Adipocyte (in vitro differentiated cells): ENCODE data around the gene CRYZL1.

Experiments
- DNase-seq: peaks from one replicate; pipeline ENCODE4 v3.0.0-alpha.2; 2015; ENCODE audit warnings: low read depth
- H3K27me3 ChIP-seq: replicated peaks from 2 replicates; pipeline ENCODE4 v1.7.0; 2013; ENCODE audit warnings: mild to moderate bottlenecking, low read length, moderate library complexity; ENCODE audit not compliant: control insufficient read depth, insufficient read depth
- H3K36me3 ChIP-seq: 2 replicates; pipeline ENCODE4 v1.7.0; 2013; ENCODE audit warnings: low read length, mild to moderate bottlenecking, moderate library complexity; ENCODE audit not compliant: control insufficient read depth, insufficient read depth, severe bottlenecking
- H3K4me1 ChIP-seq: 2 replicates; pipeline ENCODE4 v1.7.0; 2013; ENCODE audit warnings: mild to moderate bottlenecking, low read length, moderate library complexity; ENCODE audit not compliant: control insufficient read depth, insufficient read depth
- H3K4me3 ChIP-seq: 2 replicates; pipeline ENCODE4 v1.7.0; 2013; ENCODE audit warnings: mild to moderate bottlenecking, low read length, moderate library complexity
- H3K9ac ChIP-seq: 2 replicates; pipeline ENCODE4 v1.7.0; 2013; ENCODE audit warnings: mild to moderate bottlenecking, low read length, moderate library complexity
- H3K9me3 ChIP-seq: 2 replicates; pipeline ENCODE4 v1.7.0; 2013; ENCODE audit warnings: mild to moderate bottlenecking, low read length, moderate library complexity; ENCODE audit not compliant: control insufficient read depth

The CRYZL1 gene

GRCh38 chr21:33558777-33559421 lies 82.6 kb downstream of the CRYZL1 start:
- DNase-seq: no peak
- Histone ChIP-seq H3K4me1 (peaks cover 17% of the 10 kb centered on the region), H3K9me3 (no peaks in the 10 kb centered on the region), H3K9ac (no peak overlapping the region), H3K27me3 (no peaks in the 10 kb centered on the region), H3K4me3 (no peak overlapping the region), H3K36me3 (peaks cover 96% of the 10 kb centered on the region)

DNA sequence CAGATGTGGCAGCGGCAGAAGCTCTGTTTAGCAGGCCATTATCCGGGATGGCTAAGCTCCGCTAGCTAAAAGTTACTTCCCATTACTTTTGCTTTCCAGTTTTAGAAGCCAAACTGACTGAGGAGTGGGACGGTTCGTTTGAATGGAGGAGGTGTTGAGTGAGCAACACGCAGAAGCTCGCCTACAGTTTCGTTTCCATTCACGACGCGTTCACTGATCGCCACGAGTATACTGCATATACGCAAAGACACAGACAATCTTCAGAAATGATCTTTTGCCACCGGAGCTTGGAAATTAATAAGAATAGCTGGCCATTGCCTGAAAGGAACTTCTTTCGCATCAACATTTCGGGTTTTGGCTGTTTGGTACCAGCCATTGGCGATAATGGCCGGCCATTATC lies 84.1 kb downstream of the CRYZL1 start:
- no peak overlapping the region for H3K9ac ChIP-seq
- H3K27me3 ChIP-seq: no peaks in the 10 kb centered on the region
- H3K4me1 ChIP-seq: peaks cover 17% of the 10 kb centered on the region
- H3K9me3 ChIP-seq: no peaks in the 10 kb centered on the region
- H3K36me3 ChIP-seq: peaks cover 96% of the 10 kb centered on the region
- H3K4me3 ChIP-seq: no peak overlapping the region
- DNase-seq: no peak

GRCh38 chr21:33554982-33555344 lies 86.6 kb downstream of the CRYZL1 start:
- Histone ChIP-seq H3K4me1 (peaks cover 6% of the 10 kb centered on the region), H3K4me3 (no peak overlapping the region), H3K9ac (no peak overlapping the region), H3K9me3 (no peaks in the 10 kb centered on the region), H3K36me3 (peaks cover 96% of the 10 kb centered on the region), H3K27me3 (no peaks in the 10 kb centered on the region)
- DNase-seq: no peak

- H3K36me3 ChIP-seq: peaks cover 96% of the 10 kb centered on the region
- H3K4me3 ChIP-seq: no peak overlapping the region
- H3K9me3 ChIP-seq: no peaks in the 10 kb centered on the region
- peaks cover 6% of the 10 kb centered on the region for H3K4me1 ChIP-seq
- no peak for DNase-seq
- H3K9ac ChIP-seq: no peak overlapping the region
- H3K27me3 ChIP-seq: no peaks in the 10 kb centered on the region
These were observed 87.1 kb downstream of the CRYZL1 start for GRCh38 chr21:33554236-33554981.

- Histone ChIP-seq H3K27me3 (no peaks in the 10 kb centered on the region), H3K9ac (no peak overlapping the region), H3K4me3 (no peak overlapping the region), H3K4me1 (peaks cover 6% of the 10 kb centered on the region), H3K9me3 (no peaks in the 10 kb centered on the region), H3K36me3 (peaks cover 92% of the 10 kb centered on the region)
- DNase-seq: no peak
These were observed 88.4 kb downstream of the CRYZL1 start for GRCh38 chr21:33552999-33553598.

GRCh38 chr21:33552093-33552998 lies 89.2 kb downstream of the CRYZL1 start:
- Histone ChIP-seq H3K9me3 (no peaks in the 10 kb centered on the region), H3K4me1 (peaks cover 6% of the 10 kb centered on the region), H3K36me3 (peaks cover 91% of the 10 kb centered on the region), H3K9ac (no peak overlapping the region), H3K27me3 (no peaks in the 10 kb centered on the region), H3K4me3 (no peak overlapping the region)
- DNase-seq: no peak

- no peak for DNase-seq
- Histone ChIP-seq H3K9me3 (no peaks in the 10 kb centered on the region), H3K27me3 (no peaks in the 10 kb centered on the region), H3K4me1 (peaks cover 6% of the 10 kb centered on the region), H3K4me3 (no peak overlapping the region), H3K9ac (no peak overlapping the region), H3K36me3 (peaks cover 91% of the 10 kb centered on the region)
These were observed 89.9 kb downstream of the CRYZL1 start for GRCh38 chr21:33551664-33552063.

- no peak for DNase-seq
- Histone ChIP-seq H3K9ac (no peak overlapping the region), H3K4me1 (peaks cover 9% of the 10 kb centered on the region), H3K27me3 (no peaks in the 10 kb centered on the region), H3K36me3 (peaks cover 88% of the 10 kb centered on the region), H3K9me3 (no peaks in the 10 kb centered on the region), H3K4me3 (no peak overlapping the region)
These were observed 90.5 kb downstream of the CRYZL1 start for GRCh38 chr21:33550772-33551660.

DNA sequence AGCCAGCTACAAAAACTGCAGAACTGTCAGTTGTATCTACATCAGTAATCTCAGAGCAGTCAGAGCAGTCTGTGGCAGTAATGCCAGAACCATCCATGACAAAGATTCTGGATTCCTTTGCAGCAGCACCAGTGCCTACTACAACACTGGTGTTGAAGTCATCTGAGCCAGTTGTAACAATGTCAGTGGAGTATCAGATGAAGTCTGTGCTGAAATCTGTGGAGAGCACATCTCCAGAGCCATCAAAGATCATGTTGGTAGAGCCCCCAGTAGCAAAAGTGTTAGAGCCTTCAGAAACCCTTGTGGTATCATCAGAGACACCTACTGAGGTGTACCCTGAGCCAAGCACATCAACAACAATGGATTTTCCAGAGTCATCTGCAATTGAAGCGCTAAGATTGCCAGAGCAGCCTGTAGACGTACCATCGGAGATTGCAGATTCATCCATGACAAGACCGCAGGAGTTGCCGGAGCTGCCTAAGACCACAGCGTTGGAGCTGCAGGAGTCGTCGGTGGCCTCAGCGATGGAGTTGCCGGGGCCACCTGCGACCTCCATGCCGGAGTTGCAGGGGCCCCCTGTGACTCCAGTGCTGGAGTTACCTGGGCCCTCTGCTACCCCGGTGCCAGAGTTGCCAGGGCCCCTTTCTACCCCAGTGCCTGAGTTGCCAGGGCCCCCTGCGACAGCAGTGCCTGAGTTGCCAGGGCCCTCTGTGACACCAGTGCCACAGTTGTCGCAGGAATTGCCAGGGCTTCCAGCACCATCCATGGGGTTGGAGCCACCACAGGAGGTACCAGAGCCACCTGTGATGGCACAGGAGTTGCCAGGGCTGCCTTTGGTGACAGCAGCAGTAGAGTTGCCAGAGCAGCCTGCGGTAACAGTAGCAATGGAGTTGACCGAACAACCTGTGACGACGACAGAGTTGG lies 91.4 kb downstream of the CRYZL1 start:
- DNase-seq: no peak
- Histone ChIP-seq H3K36me3 (peaks cover 79% of the 10 kb centered on the region), H3K9me3 (no peaks in the 10 kb centered on the region), H3K4me3 (no peak overlapping the region), H3K27me3 (no peaks in the 10 kb centered on the region), H3K9ac (no peak overlapping the region), H3K4me1 (peaks cover 11% of the 10 kb centered on the region)

GRCh38 chr21:33546086-33546485 lies 95.5 kb downstream of the CRYZL1 start:
- H3K36me3 ChIP-seq: peaks cover 41% of the 10 kb centered on the region
- peak overlapping the region; percentile 98 for H3K9ac ChIP-seq
- peaks cover 10% of the 10 kb centered on the region for H3K4me1 ChIP-seq
- H3K9me3 ChIP-seq: no peaks in the 10 kb centered on the region
- H3K27me3 ChIP-seq: no peaks in the 10 kb centered on the region
- peak overlapping the region; percentile 96 for H3K4me3 ChIP-seq
- DNase-seq: no peak
